ENCODE results near the gene PRMT9. TPM values are rescaled to one million over a fixed set of nuclear protein-coding genes. Genes with fewer than 3 reads are reported as not detected.

The PRMT9 gene
- total RNA-seq, 1 experiment from 2014 or later, result 10.5 TPM

DNA sequence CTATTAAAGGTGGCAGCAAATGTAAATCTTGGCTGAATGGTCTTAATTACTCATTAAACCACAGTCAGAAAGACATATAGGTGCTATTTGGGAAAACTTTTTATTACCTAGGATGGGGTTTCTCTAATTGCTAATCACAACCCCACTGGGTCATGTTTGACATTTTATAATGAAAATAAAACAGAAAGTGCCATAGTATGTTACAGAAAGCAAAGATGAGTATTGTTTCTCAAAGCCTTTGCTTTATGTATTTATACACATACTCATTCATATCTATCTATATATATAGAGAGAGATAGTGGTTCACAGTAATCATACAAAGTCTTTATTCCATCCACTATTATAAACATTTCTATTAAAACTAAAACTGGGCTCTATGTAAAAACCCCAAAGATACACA is 48.6 kb downstream of the PRMT9 start:
- no peaks in the 10 kb centered on the region for H3K9me3 Mint-ChIP-seq
- no peak for TF ChIP-seq CTCF (conservative IDR thresholded peaks at IDR 0.05)

More for the DNA sequence above, 48.6 kb downstream of the PRMT9 start:
- H3K23ac ChIP-seq (ENCODE audit: insufficient read length, low read depth, low read length), result no peak overlapping the region
- no peak overlapping the region for H3K14ac ChIP-seq (ENCODE audit: insufficient read depth, low read length)
- no peak overlapping the region for H3K56ac ChIP-seq (ENCODE audit: insufficient read length, low read depth, low read length)
- no peak overlapping the region for H2BK120ac ChIP-seq (ENCODE audit: low read depth, low read length, poor library complexity, severe bottlenecking)
- H2BK12ac ChIP-seq (ENCODE audit: insufficient read length, low read depth, low read length), result no peak overlapping the region
- H3K18ac ChIP-seq (ENCODE audit: insufficient read length, low read depth, low read length), result no peak overlapping the region
- no peaks in the 10 kb centered on the region for H3K9me3 ChIP-seq (ENCODE audit: control insufficient read depth, low read depth, low read length)
- no peak overlapping the region for H3K4me2 ChIP-seq (ENCODE audit: insufficient read depth, insufficient read length, low read length)
- H2BK5ac ChIP-seq (ENCODE audit: insufficient read length, low read length), result no peak overlapping the region
- no peak overlapping the region for H4K91ac ChIP-seq (ENCODE audit: insufficient read length, low read depth, low read length)
- no peak for DNase-seq
- H3K27me3 ChIP-seq (ENCODE audit: insufficient read depth, low read length), result no peaks in the 10 kb centered on the region
- no peaks in the 10 kb centered on the region for H3K4me1 ChIP-seq (ENCODE audit: insufficient read depth, low read length)
- Mint-ChIP-seq H3K4me1 (peaks cover 23 to 27% of the 10 kb centered on the region in 2 experiments), H3K4me3 (no peak overlapping the region), H3K36me3 (ENCODE audit: insufficient read depth in 1 of 3, low read depth in 3 of 3) (peaks cover 25 to 61% (median 53%) of the 10 kb centered on the region in 3 experiments), H3K27ac (no peak overlapping the region), H3K27me3 (ENCODE audit: low read depth) (no peaks in the 10 kb centered on the region)
- H3K79me1 ChIP-seq (ENCODE audit: insufficient read depth, low read depth, low read length, poor library complexity, severe bottlenecking), result no peaks in the 10 kb centered on the region
- H3K9ac ChIP-seq (ENCODE audit: extremely low read depth, insufficient read length, low read length), result no peak overlapping the region
- no peak overlapping the region for H3T11ph ChIP-seq (ENCODE audit: low read length)
- H2AK5ac ChIP-seq (ENCODE audit: insufficient read length, low read length), result no peak overlapping the region
- no peaks in the 10 kb centered on the region for H4K20me1 ChIP-seq (ENCODE audit: control insufficient read depth, insufficient read depth, insufficient read length)
- no peak overlapping the region for H4K8ac ChIP-seq (replicated peaks; ENCODE audit: insufficient read length, low read depth, low read length)
- H3K79me2 ChIP-seq (ENCODE audit: insufficient read depth, low read length), result no peaks in the 10 kb centered on the region
- H3K27ac ChIP-seq (ENCODE audit: insufficient read length, low read depth, low read length), result no peak overlapping the region
- H3K4ac ChIP-seq (ENCODE audit: low read depth, low read length), result no peak overlapping the region
- H2BK20ac ChIP-seq (ENCODE audit: low read depth, low read length, poor library complexity, severe bottlenecking), result no peak overlapping the region
- no peak overlapping the region for H4K5ac ChIP-seq (ENCODE audit: insufficient read length, low read depth, low read length)
- H2BK15ac ChIP-seq (ENCODE audit: low read depth, low read length), result no peak overlapping the region
- H2AFZ ChIP-seq (ENCODE audit: low read length), result no peak overlapping the region
- no peaks in the 10 kb centered on the region for H3K23me2 ChIP-seq (ENCODE audit: insufficient read length, low read depth, low read length, poor library complexity, severe bottlenecking)

All from H9 (cell line).